NCI-H1436 treated with DMSO at 0.1 percent for 48 hours (cell line): ENCODE measurements around the gene DSCAML1.

Experiments used
- DNase-seq: peaks from one replicate; lab custom pipeline; 2025; lab: John Stamatoyannopoulos, UW

The DSCAML1 gene

DNA sequence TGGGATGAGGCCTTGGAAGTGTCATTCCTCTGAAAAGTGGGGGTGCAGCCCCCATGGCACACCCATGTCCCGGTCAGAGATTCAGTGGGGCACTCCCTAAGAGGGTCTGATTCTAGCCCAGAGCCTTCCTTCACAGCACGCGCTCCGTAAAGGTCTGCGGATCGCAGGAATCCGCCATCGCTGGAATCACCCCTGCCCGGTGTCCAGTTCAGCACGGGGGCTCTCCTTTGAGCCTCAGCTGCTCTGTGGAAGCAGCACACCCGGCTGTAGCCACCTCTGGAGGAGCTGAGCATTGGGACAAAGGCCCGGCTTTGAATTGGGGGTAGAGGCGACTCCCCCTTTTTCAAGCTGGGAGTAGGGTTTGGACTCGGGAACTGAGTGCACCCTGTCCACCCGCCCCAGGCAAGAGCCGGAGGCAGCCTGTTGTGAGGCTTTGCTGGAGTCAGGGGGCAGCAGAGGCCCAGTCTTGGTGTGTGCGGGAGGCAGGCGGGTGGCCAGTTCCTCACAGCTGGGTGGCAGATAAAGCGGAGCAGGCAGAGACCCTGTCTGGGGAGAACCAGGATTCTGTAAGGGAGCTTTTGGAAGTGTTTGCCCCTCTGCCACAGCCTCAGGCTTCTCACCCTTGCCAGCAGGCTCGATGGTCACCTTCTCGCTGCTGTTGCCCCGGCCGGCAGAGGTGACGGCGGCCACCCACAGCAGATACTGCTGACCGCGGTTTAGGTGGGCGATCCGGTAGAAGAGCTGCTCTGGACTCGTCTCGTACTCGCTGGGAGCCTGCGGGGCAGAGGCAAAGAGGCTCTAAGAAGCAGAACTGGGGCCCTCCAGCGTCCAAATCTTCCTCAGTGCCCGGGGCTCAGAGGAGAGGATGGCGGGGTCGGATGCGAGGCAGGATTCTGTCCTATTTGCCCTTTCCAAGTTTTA, 353.5 kb downstream of the DSCAML1 start:
- no peak for DNase-seq

DNA sequence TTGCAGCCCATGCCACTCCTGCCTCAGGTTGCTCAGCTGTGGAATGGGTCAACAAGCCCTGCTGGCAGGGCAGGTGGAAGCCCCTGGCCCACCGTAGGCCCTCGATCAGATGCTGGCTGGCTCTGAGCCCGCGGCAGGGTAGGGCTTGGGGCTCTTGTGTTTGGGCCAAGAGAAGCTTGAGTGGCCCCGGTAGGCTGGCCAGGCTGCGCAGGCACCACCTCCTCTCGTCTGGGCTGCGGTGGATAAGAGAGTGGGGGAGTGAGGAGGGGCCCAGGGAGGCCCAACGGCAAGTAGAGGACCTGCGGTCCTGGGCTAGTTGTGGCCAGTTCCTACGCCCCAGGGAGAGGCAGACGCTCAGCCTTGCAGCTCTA, 354.2 kb downstream of the DSCAML1 start:
- no peak for DNase-seq

DNA sequence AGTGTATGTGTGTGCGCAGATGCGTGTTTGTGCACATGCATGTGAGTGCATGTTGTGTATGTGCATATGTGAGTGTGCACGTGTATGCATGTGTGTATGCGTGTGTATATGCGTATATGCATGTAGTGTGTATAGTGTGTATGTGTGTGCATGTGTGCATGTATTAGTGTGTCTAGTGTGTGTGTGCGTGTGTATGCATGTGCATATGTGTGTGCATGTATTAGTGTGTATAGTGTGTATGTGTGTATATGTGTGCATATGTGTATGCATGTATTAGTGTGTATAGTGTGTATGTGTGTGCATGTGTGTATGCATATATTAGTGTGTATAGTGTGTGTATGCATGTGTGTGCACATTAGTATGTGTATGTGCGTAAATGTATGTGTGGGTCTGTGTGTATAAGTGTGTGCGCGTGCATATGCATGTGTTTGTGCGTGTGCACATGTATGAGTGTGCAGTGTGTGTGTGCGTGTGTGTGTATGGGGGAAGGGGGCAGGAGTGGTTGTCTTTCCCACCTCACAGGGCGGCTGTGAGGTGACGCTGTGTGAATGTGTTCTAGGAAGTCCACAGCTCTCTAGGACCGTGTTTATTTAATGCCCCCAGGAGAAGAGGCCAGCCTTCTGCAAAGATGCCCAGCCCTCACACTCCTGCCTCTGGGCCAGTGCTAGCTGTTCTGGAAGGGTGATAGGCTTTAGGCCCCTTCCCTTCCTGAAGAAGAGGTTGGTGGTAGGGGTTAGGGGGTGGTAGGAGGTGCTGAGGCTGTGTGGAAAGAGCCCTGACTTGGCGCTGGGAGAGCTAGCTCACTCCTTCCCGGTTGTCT, 354.8 kb downstream of the DSCAML1 start:
- DNase-seq: no peak

DNA sequence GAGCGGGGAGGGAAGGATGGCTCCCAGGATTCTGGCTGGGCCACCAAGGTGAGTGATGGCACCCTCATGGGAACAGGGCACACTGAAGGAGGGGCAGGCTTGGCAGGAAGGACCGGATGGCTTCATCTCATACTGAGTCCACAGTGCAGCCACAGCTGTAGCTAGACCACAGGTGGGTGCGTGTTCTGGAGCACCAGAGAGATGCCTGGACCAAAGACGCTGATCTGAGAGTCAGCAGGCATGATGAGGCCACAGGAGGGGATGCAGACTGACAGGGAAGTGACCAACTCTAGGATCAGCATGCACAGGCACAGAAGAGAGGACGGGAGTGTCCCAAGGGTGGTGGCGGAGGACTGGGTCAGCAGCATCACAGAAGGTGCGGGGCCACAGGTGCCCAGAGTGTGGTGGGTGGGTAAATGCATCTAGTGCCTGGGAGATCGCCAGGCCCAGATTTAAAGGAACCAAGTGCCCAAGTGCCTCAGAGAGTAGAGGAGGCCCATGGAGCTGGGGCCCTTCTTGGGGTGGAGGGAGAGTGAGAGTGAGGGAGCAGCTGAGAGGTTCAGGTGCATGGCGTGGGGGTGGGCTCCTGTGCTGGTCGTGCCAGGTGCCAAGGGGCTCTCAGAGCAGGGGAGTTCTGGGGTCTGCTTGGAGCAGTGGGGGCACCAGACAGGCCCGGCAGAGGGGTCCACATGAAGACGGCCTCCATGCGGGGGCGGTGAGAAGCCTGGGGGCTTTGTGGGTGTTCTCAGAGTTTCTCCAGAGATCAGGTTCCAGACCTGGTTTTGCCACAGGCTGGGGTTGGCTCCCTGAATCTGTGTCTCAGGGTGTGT, 355.7 kb downstream of the DSCAML1 start:
- DNase-seq: no peak

DNA sequence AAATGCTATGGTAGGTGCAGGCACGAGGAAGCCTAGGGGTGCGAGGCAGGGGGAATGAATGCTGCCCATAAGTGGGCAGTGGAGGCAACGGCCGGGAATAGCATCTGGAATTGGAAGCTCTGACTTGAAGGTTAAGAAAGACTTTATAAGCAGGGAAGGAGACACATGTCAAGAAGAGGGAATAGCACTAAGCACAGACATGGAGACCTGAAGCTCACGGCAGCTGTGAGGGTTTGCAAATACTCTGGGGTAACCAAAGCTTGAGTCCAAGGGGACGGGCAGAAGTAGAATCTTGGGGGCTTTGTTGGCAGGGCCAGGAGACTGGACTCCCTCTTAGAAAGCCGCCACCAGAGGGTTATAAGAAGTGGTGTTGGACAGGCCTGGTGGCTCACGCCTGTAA, 356.8 kb downstream of the DSCAML1 start:
- no peak for DNase-seq

DNA sequence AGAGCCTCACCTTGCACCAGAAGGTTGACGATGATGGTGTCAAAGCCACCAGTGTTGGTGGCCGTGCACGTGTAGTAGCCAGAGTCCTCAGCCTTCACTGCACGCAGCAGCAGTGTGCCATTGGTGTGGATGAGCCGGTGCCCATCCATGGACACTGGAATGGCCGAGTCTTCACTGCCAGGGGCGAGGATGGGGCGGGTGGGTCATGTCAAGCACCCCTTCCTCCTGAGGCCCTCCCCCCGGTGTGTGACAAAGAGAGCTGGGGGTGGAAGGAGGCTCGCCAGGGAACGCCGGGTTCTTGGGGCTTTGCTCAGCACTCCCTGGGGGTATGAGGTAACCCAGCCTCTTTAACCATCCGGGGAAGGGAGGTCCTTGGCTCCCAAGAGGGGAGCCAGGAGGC, 357.8 kb downstream of the DSCAML1 start:
- no peak for DNase-seq

DNA sequence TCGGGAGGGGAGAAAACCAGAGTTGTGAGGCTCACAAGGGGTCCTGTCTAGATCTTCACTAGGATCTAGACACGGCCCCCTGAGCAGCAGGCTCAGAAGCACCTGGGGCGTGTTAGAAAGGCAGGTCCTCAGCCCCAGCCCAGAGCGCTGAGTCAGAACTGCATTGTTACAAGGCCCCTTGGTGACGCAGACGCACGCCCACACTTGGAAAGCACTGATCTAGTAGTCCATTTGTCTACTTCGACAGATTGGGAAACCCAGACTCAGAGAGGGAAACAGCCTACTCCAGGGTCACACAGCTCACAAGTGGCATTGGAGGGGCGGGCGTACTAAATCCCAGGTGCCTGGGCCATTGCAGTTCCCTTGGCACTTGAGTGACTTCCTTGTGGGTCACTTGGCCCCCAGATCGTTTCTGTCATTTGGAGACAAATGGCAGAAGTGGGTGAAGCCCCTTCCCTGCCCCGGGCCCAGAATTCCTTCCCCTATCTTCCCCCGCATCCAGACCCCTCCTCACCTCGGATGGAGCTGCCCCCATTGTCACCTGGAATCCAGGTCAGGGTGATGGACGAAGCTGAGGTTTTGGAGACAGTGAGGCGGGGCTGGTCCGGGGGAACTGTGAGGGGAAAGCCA, 358.5 kb downstream of the DSCAML1 start:
- DNase-seq: no peak

DNA sequence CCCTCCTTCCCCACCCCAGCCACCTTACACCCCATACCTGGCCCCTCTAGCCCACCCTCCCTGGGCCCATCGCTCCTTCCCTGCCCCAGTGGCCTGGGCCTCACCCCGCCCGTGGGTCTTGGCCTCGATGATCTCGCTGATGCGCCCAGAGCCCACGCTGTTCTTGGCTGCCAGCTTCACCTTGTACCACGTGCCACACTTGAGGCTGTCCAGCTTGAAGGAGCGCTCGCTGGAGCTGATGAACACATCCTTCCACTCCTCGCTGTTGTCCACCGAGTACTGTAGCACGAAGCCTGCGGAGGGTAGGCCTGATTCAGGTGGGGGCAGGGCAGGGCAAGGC, 359.3 kb downstream of the DSCAML1 start:
- DNase-seq: no peak

DNA sequence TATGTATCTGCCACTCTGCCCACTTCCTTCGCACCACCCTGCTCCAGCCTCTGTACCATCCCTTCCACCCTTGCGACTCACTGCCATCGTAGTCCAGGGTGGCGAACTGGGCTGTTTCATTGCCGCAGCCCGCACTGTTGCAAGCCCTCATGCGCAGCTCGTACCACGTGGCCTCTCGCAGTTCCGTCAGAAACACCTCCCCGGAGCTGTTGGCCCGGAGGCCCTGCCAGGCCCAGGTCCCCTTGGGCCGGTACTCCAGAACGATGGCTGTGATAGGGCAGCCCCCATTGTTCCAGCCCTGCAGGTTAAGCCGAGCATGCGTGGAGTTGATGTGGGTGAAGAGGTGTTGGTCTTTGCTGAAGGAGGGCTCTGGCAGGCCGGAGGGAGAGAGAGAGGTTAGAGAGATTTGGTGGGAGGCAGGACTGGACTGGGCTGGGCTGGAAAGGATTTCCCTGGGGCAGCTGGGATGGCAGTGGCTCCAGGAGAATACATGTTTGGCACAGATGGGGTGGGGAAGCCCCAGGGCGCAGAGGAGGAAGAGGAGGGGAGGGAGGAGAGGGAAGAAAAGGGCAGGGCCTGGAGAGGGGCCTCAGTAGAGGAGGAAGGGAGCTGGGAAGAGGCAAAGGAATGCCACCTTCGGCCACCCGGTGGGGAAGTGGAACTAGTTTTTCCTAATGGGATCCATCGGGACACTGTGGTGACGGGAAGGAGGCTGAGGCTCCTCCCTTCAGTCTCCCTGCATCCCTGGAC, 359.8 kb downstream of the DSCAML1 start:
- no peak for DNase-seq

DNA sequence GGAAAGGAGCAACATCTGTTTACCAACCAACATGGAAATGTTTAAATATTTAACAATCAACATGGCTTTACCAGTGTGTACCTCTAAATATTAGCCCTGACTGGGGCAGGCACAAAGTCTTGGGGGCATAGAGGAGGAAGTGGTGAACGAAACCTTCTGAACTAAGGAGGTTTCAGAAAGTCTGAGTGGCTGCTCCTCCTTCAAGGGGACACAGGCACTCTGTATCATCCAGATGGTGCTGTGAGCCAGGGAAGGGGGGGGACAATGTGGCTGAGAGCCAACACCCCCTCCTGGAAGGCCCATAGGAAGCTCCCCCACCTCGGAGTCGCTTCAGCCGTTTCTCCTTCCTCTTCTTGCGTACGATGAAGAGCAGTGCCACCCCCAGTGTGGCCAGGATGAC, 361.7 kb downstream of the DSCAML1 start:
- no peak for DNase-seq

DNA sequence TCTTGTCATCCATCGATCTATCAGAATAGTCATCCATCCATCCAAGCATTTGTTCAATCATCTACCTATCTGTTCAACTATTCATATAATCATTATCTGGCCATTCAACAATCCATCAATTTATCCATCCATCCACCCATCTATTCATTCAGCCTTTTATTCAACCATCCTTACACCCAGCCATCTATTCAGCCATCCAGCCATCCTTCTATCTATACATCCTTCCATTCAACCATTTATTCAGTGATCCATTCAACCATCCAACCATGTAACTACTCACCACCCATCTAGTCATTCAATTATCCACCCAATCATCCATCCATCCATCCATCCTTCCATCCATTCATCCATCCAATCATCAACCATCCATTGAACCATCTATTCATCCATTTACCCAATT, 362.5 kb downstream of the DSCAML1 start:
- DNase-seq: no peak

DNA sequence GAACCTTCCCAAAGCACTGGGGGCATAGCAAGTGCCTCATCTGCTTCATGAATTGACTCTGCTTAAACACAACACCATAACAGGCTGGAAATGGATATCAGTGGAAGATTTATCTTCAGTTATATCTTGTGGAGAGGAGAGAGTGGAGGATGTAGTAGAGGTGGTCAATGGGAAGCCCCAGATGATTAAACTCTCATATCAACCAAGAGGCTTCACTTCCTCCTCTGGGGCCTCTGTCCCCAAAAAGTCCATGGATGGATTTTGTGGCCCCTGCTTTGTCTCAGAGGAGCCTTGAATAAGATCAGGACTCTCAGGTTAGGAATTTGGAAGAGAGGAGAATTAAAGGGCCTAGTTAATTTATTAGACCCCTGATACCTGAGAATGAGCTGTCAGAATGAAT, 363.3 kb downstream of the DSCAML1 start:
- DNase-seq: no peak

DNA sequence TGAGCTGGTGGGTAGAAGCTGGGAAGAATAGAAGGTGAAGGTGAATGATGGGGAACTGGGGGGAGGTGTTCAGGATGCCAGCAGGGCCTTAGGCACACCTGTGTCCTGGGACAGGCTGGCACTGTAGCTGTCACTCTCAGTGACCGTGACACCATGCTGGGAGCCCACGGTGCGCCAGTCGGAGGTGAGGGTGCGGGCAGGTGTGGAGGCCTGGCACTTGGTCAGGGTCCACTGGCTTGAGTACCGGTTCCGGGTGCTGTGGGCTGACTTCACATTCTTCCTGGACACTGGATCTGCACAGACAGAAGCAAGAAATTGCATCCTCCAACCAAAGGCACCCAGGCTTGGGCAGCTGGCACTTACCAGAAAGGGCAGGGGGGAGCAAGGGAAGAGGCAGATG, 365.6 kb downstream of the DSCAML1 start:
- no peak for DNase-seq

DNA sequence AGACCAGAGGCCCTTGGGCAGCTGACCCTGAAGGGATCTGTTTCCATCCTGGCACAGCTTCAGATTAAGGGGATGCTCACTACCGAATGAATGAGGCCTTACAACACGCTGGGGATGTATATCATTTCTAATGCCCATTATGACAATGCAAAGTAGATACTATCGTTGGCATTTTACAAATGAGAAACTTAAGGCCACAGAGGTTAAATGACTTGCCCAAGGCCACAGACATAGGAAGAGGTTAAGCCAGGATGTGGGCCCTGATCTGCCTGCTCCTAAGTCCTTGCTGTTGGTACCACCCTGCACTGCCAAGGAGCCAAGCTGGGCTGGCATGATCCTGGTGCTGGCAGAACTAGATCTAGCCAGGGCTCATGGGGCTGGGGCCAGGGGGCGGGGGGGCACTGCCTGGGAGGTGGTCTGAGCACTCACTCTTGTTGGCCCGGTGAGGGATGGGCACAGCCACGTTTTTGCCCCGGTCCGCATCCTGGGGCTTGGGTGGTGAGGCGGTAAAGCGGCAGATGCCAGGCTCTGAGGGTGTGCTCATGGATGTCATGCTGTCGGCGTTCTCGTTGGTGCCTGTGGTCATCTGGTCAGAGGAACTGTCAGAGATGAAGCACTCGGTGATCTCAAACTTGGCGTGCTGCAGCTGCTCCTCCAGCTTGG, 366.6 kb downstream of the DSCAML1 start:
- DNase-seq: no peak

DNA sequence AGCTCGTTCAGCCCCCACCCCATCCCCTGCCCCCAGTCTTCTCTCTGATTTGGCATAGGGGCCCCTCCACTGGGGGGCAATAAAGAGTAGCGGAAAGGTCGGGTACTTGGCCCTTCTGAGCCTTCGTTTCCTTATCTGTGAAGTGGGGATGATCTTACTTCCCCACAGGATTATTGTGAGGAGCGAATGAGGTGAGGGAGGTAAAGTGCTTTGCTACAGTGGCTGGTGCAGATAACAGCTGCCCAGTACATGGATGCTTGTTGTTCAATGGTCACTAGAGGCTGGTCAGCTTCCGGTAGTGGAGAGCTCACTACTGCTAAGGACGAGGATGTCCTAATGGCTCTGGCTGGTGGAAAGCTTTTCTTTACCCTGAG, 368.2 kb downstream of the DSCAML1 start:
- DNase-seq: no peak

DNA sequence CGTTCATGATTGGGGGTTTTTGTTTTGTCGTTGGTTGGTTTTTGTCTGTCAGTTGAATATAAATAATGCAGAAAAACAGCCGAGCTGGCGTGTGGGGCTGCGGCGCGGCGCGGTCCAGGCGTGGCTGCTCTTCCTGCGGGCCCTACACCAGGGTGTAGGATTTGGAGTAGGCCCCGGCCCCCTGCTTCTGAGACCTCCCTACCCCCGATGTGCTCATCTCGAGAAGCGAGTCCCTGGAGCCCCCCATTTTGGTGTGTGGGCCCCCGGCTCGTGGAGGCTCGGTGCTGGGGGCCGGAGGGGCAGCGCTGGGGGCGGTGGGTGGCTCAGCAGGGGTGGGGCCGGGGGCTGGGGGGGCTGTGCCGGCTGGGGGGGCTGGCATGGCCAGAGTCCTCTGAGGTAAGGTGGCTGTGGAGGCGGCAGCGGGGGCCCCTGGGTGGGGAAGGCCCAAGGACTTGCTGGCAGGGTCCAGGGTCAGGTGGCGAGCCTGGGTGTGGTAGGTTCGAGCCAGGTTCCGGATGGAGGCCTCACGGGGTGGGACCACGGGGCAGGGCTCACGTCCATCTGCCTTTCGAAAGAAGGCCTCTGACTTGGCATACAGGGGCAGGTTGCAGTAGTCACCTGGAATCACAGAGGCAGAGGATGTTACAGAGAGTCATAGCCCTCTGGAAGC, 368.7 kb downstream of the DSCAML1 start:
- DNase-seq: no peak

DNA sequence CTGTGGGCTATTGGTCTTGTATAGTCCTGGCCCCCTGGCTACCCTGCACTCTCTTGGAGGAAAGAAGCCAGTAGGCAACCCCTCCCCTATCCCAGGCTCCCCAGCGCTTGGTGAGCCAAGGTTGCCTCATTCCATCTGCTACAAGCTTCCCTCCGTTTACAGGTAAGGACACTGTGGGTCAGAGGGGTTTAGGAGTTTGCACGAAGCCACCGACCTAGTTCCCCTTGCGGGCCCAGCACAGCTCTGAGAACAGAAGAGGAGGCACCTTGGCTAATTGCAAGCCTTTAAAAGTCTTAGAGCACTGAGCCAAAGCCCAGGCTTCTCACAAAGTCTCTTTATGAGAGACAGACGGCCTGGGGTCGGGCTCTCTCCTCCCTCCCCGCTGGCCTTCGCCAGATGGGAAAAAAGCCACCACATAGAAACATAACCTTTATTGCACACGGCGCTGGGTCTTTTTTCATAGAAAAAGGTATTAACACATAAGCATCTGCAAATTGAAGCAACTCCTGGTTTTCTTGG, 369.6 kb downstream of the DSCAML1 start:
- no peak for DNase-seq

DNA sequence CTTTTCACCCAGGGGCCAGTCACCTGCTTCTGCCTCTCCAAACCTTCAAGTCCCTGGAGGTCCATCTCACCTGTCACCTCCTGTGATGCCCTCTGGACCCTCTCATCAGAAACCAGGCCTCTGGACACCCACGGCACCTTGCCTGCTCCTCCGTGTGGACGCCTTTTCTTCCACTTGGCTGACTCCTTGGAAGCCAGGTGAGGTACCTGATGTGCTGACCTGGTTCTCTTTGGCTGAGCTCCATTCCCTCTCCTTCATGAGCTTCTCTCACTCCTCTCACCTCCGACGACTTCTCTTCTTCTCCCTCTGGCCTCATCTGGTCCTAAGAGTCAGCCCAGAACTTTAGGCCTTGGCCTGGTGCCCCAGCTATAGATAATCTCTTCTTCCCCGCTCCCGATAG, 370.1 kb downstream of the DSCAML1 start:
- no peak for DNase-seq

DNA sequence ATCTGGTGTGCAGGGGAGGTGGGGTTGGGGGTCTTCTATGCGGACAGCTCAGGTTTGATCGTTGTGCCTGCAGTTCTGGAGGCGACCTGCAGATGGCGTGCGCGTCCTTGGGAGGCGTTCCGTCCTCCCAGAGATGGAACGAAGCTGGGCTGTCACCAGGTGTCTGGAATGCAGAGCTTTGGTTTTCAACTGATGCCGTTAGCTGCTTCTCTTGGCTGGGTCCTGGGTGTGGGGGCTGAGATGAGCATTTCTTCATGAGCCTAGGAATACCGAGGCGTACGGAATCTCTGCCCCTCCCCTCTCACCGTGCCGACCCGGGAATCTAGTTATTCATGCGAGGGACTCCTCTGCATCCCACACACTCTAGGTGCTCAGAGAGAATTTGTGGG, 370.7 kb downstream of the DSCAML1 start:
- no peak for DNase-seq

DNA sequence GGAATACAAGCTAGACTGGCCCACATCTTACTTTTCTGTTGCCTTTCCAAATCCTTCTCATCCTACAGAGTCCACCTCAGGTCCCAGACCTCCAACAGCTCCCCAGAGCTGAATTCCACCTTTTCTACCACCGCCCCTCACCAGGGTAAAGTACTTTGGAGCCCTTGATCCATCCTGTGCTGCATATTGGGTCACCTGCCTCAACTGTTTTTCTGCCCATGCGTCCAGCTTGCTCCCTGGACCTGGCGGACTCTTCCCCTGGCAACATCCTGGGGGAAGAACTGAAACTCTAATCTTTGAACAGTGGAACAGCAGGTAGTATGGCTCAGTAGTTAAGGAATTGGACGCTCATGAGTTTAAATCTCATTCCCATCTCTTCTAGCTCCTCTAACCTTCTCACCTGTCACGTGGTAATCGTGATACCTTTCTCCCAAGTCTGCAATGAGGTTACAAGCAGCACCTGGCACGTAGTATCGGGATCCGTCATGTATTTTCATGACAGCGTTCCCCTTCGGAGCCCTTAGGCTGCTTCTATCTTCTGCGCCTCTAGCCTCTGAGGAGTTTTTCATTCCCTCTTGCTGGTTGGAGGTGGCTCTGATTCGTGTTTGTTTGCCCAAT, 371.2 kb downstream of the DSCAML1 start:
- no peak for DNase-seq
